ENCODE measurements around the gene OGDH. TPM values are rescaled to one million over a fixed set of nuclear protein-coding genes. Genes with fewer than 3 reads are reported as not detected.
A peak's percentile ranks its signal among the peaks of the same experiment; 100 is the strongest.

OGDH gene
- polyA plus RNA-seq, 10 donors = 51.6 to 69.4 (median 63.6) TPM

- no peak for DNase-seq
Observed at GRCh38 chr7:44617225-44617890, 10.9 kb downstream of the OGDH start.

- no peak for DNase-seq
Observed at GRCh38 chr7:44618045-44618444, 11.6 kb downstream of the OGDH start.

- no peak for DNase-seq
Observed at GRCh38 chr7:44618753-44619152, 12.3 kb downstream of the OGDH start.

GRCh38 chr7:44621034-44621749 lies 14.8 kb downstream of the OGDH start:
- DNase-seq = no peak

- DNase-seq = no peak
Observed at GRCh38 chr7:44621750-44622103, 15.3 kb downstream of the OGDH start.

- no peak for DNase-seq
Observed at GRCh38 chr7:44622342-44623151, 16.1 kb downstream of the OGDH start.

- DNase-seq = no peak
Observed at GRCh38 chr7:44624318-44624717, 17.9 kb downstream of the OGDH start.

GRCh38 chr7:44625526-44626471 lies 19.4 kb downstream of the OGDH start:
- no peak for DNase-seq

- DNase-seq = no peak
Observed at GRCh38 chr7:44626620-44627019, 20.2 kb downstream of the OGDH start.

- no peak for DNase-seq
Observed at GRCh38 chr7:44629829-44630522, 23.5 kb downstream of the OGDH start.

GRCh38 chr7:44630792-44631457 lies 24.5 kb downstream of the OGDH start:
- DNase-seq = no peak

- no peak for DNase-seq
Observed at GRCh38 chr7:44631458-44632115, 25.2 kb downstream of the OGDH start.

- no peak for DNase-seq
Observed at GRCh38 chr7:44632196-44632595, 25.8 kb downstream of the OGDH start.

GRCh38 chr7:44633254-44634186 lies 27.1 kb downstream of the OGDH start:
- DNase-seq = peak in 2 of 3 donors; percentile 49 to 62

GRCh38 chr7:44634187-44634838 lies 27.9 kb downstream of the OGDH start:
- no peak for DNase-seq

- no peak for DNase-seq
Observed at GRCh38 chr7:44634839-44635591, 28.6 kb downstream of the OGDH start.

GRCh38 chr7:44636041-44636584 lies 29.7 kb downstream of the OGDH start:
- DNase-seq = no peak
